Keratinocyte (primary cell): ENCODE data around the gene MBD3L3. TPM values are rescaled to one million over a fixed set of nuclear protein-coding genes. Genes with fewer than 3 reads are reported as not detected.
"Not testable (repeated sequence)": the region's sequence is repeated elsewhere in the genome, so short reads cannot be mapped to it uniquely, and the experiment has no call there.

ENCODE experiments used
- DNase-seq: peaks from one replicate; pipeline ENCODE4 v3.0.0-alpha.2; 2011; ENCODE audit warnings: low read depth, missing footprints, low spot score
- FAIRE-seq: peaks from 2 replicates; lab custom pipeline; 2011; peaks lifted over from hg19 to GRCh38; lab: Jason Lieb, UNC
- H2AFZ ChIP-seq: 2 replicates; pipeline ENCODE4 v1.6.0; 2012; ENCODE audit warnings: low read length, control low read depth, inconsistent platforms; ENCODE audit not compliant: control insufficient read depth
- H3K27ac ChIP-seq: 2 replicates; pipeline ENCODE4 v1.5.1; 2011; ENCODE audit warnings: low read length; ENCODE audit not compliant: control insufficient read depth, insufficient read depth
- H3K27me3 ChIP-seq: 3 replicates; pipeline ENCODE4 v1.6.0; 2011; ENCODE audit warnings: low read length; ENCODE audit not compliant: control insufficient read depth, insufficient read depth; ENCODE audit errors: extremely low read depth
- H3K36me3 ChIP-seq, 2 experiments: 2 replicates in 1 of 2; 3 replicates in 1 of 2; pipeline ENCODE4 v1.5.1; 2011; ENCODE audit warnings: low read length in 2 of 2, mild to moderate bottlenecking in 1 of 2; ENCODE audit not compliant: control insufficient read depth in 2 of 2, insufficient read depth in 2 of 2; ENCODE audit errors: extremely low read depth in 1 of 2
- H3K4me1 ChIP-seq: 3 replicates; pipeline ENCODE4 v1.5.1; 2011; ENCODE audit warnings: low read length; ENCODE audit not compliant: control insufficient read depth, insufficient read depth; ENCODE audit errors: extremely low read depth
- H3K4me2 ChIP-seq: 3 replicates; pipeline ENCODE4 v1.6.0; 2011; ENCODE audit warnings: low read depth, low read length; ENCODE audit not compliant: control insufficient read depth, insufficient read depth; ENCODE audit errors: extremely low read depth
- H3K4me3 ChIP-seq, 3 experiments: fragments of 200-600 bp in 1 of 3; sonication (generic) in 1 of 3; 2 replicates in 2 of 3; 3 replicates in 1 of 3; pipeline ENCODE4 v1.5.1; 2011 to 2016; ENCODE audit warnings: low read length in 3 of 3, mild to moderate bottlenecking in 3 of 3, control low read depth in 2 of 3, inconsistent platforms in 1 of 3, low read depth in 1 of 3, mixed read lengths in 1 of 3, mixed run types in 1 of 3, moderate library complexity in 1 of 3; ENCODE audit not compliant: control insufficient read depth in 2 of 3, insufficient read depth in 2 of 3; ENCODE audit errors: extremely low read depth in 1 of 3
- H3K79me2 ChIP-seq: 2 replicates; pipeline ENCODE4 v1.6.0; 2012; ENCODE audit warnings: low read length; ENCODE audit not compliant: control insufficient read depth, insufficient read depth
- H3K9ac ChIP-seq: 3 replicates; pipeline ENCODE4 v1.6.0; 2011; ENCODE audit warnings: low read length; ENCODE audit not compliant: control insufficient read depth, insufficient read depth; ENCODE audit errors: extremely low read depth
- H3K9me1 ChIP-seq: 3 replicates; pipeline ENCODE4 v1.6.0; 2011; ENCODE audit warnings: low read length; ENCODE audit not compliant: control insufficient read depth, insufficient read depth; ENCODE audit errors: extremely low read depth
- H3K9me3 ChIP-seq: 2 replicates; pipeline ENCODE4 v1.5.1; 2012; ENCODE audit warnings: low read depth, low read length; ENCODE audit not compliant: control insufficient read depth
- H4K20me1 ChIP-seq: 3 replicates; pipeline ENCODE4 v1.6.0; 2011; ENCODE audit warnings: low read length; ENCODE audit not compliant: control insufficient read depth, insufficient read depth; ENCODE audit errors: extremely low read depth
- CTCF ChIP-seq, 3 experiments: IDR thresholded peaks in 1 of 3; conservative IDR thresholded peaks in 1 of 3; optimal IDR thresholded peaks in 1 of 3; 2 replicates in 2 of 3; 3 replicates in 1 of 3; pipeline versions ENCODE3 to v1.5.1; 2011; ENCODE audit warnings: low read length in 3 of 3, mild to moderate bottlenecking in 3 of 3, moderate library complexity in 2 of 3, control low read depth in 1 of 3, inconsistent platforms in 1 of 3; ENCODE audit not compliant: insufficient read depth in 2 of 3; ENCODE audit errors: extremely low read depth in 1 of 3
- EZH2 ChIP-seq: IDR thresholded peaks from one replicate; pipeline ENCODE4 v1.6.1; 2012; ENCODE audit warnings: inconsistent platforms, mild to moderate bottlenecking, low read length, moderate library complexity
- dilution Hi-C: fragments of 300-500 bp; cut with MboI; formaldehyde crosslinking; loops from one replicate; pipeline ENCODE4 v1.7.0; 2020; ENCODE audit warnings: low sequenced_read_pairs; ENCODE audit not compliant: extremely low pct_ligation_motif_present
- polyA plus RNA-seq, 5 experiments: library from polyadenylated mRNA; depleted of rRNA in 3 of 5; stranded (reverse) in 3 of 5; stranded (forward) in 1 of 5; unstranded in 1 of 5; fragments of >200 nt; gene quantifications; 1 replicate in 1 of 5; 2 replicates in 3 of 5; 3 replicates in 1 of 5; pipeline versions ENCODE4 v1.2.1 to v1.2.3, GENCODE V29; 2011 to 2012; ENCODE audit warnings: missing spikeins in 2 of 5, low read depth in 1 of 5, low replicate concordance in 1 of 5

Gene MBD3L3
- polyA plus RNA-seq, 1 donor (not counting 4 experiments of a cell fraction or from before 2014, with no cell fraction given) = not detected

- H3K4me1 ChIP-seq, H3K9ac ChIP-seq, H4K20me1 ChIP-seq, H3K4me3 ChIP-seq, H3K4me2 ChIP-seq, H3K36me3 ChIP-seq, DNase-seq, H3K27ac ChIP-seq, FAIRE-seq, H3K27me3 ChIP-seq, H3K9me1 ChIP-seq, dilution Hi-C loops, H3K9me3 ChIP-seq: not testable (repeated sequence)
- peak in 2 of 3 experiments; percentile 12 to 27 for TF ChIP-seq CTCF (optimal IDR thresholded peaks at IDR 0.05 in 1 of 3, IDR thresholded peaks at IDR 0.05 in 1 of 3, conservative IDR thresholded peaks at IDR 0.05 in 1 of 3; ENCODE audit: extremely low read depth in 1 of 3, insufficient read depth in 2 of 3, low read length in 3 of 3)
- Histone ChIP-seq H3K79me2 (peaks cover 11% of the 10 kb centered on the region), H2AFZ (peak overlapping the region; percentile 8)
Measured at GRCh38 chr19:7067122-7067521, 8.6 kb upstream of the MBD3L3 start.

- TF ChIP-seq CTCF (optimal IDR thresholded peaks at IDR 0.05 in 1 of 3, IDR thresholded peaks at IDR 0.05 in 1 of 3, conservative IDR thresholded peaks at IDR 0.05 in 1 of 3; ENCODE audit: extremely low read depth in 1 of 3, insufficient read depth in 2 of 3, low read length in 3 of 3) = no peak
- TF ChIP-seq EZH2 = no peak
- H3K4me1 ChIP-seq = no peaks in the 10 kb centered on the region
- H3K4me3 ChIP-seq = no peak overlapping the region
- no peak overlapping the region for H3K27ac ChIP-seq
- H3K79me2 ChIP-seq = no peaks in the 10 kb centered on the region
- H3K4me2 ChIP-seq = no peak overlapping the region
- no peaks in the 10 kb centered on the region for H4K20me1 ChIP-seq
- H3K9me3 ChIP-seq = no peaks in the 10 kb centered on the region
- no peaks in the 10 kb centered on the region for H3K27me3 ChIP-seq
- FAIRE-seq (no peak), DNase-seq (no peak)
- no peak overlapping the region for H2AFZ ChIP-seq
- H3K9ac ChIP-seq = no peak overlapping the region
- dilution Hi-C loops = no loop called here
- no peaks in the 10 kb centered on the region for H3K9me1 ChIP-seq
- H3K36me3 ChIP-seq = no peaks in the 10 kb centered on the region
Measured at GRCh38 chr19:7063764-7064418, 5.4 kb upstream of the MBD3L3 start.
